Colonic mucosa (tissue), 4 donors: Measurements from ENCODE around the gene FSD1L. TPM values are rescaled to one million over a fixed set of nuclear protein-coding genes. Genes with fewer than 3 reads are reported as not detected.

ENCODE experiments used
- DNase-seq: peaks from one replicate; pipeline ENCODE4 v3.0.0-alpha.2; 2020
- H3K27ac ChIP-seq: fragments of 200-600 bp; one replicate; pipeline ENCODE4 v1.8.0; 2021
- H3K27me3 ChIP-seq: fragments of 200-600 bp; one replicate; pipeline ENCODE4 v1.8.0; 2021
- H3K36me3 ChIP-seq: fragments of 200-600 bp; one replicate; pipeline ENCODE4 v1.8.0; 2021
- H3K4me1 ChIP-seq: fragments of 200-600 bp; one replicate; pipeline ENCODE4 v1.8.0; 2021; ENCODE audit warnings: mild to moderate bottlenecking
- H3K4me3 ChIP-seq: fragments of 200-600 bp; one replicate; pipeline ENCODE4 v1.8.0; 2021
- H3K9ac ChIP-seq, 2 donors: one replicate each; pipeline ENCODE4 v1.7.0; 2013; ENCODE audit warnings: control low read depth in 2 of 2, low read depth in 2 of 2, low read length in 2 of 2
- H3K9me3 ChIP-seq: fragments of 200-600 bp; one replicate; pipeline ENCODE4 v1.8.0; 2021
- CTCF ChIP-seq: fragments of 200-600 bp; IDR thresholded peaks from one replicate; pipeline ENCODE4 v1.8.0; 2022; ENCODE audit warnings: antibody characterized with exemption, mild to moderate bottlenecking
- intact Hi-C: fragments of 100-400 bp; cut with DNase I; formaldehyde crosslinking; loops from one replicate; pipeline ENCODE4 v1.14.1; 2022
- total RNA-seq, 2 donors: library from RNA; stranded (reverse); fragmentation: NEBNext Ultra II Directional in 1 of 2; extraction: Animal tissue kit (Norgen Biotek cat#: 25700) in 1 of 2; gene quantifications; one replicate each; pipeline ENCODE4 v1.2.1, GENCODE V29; 2021
- donor health status: healthy.
- donor health status: DM: no; HTN: no; CAD: no.
- donor health status: DM: no; HTN: no; CAD: no.

The FSD1L gene
- total RNA-seq, 2 donors from 2014 or later, result 4.3 to 6.0 TPM

- H3K9me3 ChIP-seq, result no peaks in the 10 kb centered on the region
- H3K4me3 ChIP-seq, result no peak overlapping the region
- TF ChIP-seq CTCF, result no peak
- no peak overlapping the region for H3K27ac ChIP-seq
- intact Hi-C loops, result no loop called here
- H3K9ac ChIP-seq, result no peak overlapping the region
- DNase-seq, result no peak
- no peaks in the 10 kb centered on the region for H3K4me1 ChIP-seq
- no peaks in the 10 kb centered on the region for H3K36me3 ChIP-seq
- no peaks in the 10 kb centered on the region for H3K27me3 ChIP-seq
These were observed 8.1 kb downstream of the FSD1L start for GRCh38 chr9:105455836-105456475.

- Histone ChIP-seq H3K9me3 (no peaks in the 10 kb centered on the region), H3K27ac (no peak overlapping the region), H3K4me1 (no peaks in the 10 kb centered on the region), H3K9ac (no peak overlapping the region), H3K36me3 (no peaks in the 10 kb centered on the region), H3K4me3 (no peak overlapping the region), H3K27me3 (no peaks in the 10 kb centered on the region)
- intact Hi-C loops, result no loop called here
- no peak for DNase-seq
- no peak for TF ChIP-seq CTCF
These were observed 9.9 kb downstream of the FSD1L start for GRCh38 chr9:105457560-105458294.

GRCh38 chr9:105458404-105458803, 10.6 kb downstream of the FSD1L start:
- Histone ChIP-seq H3K36me3 (no peaks in the 10 kb centered on the region), H3K4me1 (no peaks in the 10 kb centered on the region), H3K9me3 (no peaks in the 10 kb centered on the region), H3K4me3 (no peak overlapping the region), H3K27ac (no peak overlapping the region), H3K9ac (no peak overlapping the region), H3K27me3 (no peaks in the 10 kb centered on the region)
- TF ChIP-seq CTCF, result no peak
- no peak for DNase-seq
- intact Hi-C loops, result no loop called here

GRCh38 chr9:105459336-105459735, 11.5 kb downstream of the FSD1L start:
- H3K4me3 ChIP-seq, result no peak overlapping the region
- DNase-seq, result no peak
- H3K27ac ChIP-seq, result no peak overlapping the region
- H3K9ac ChIP-seq, result no peak overlapping the region
- intact Hi-C loops, result no loop called here
- no peaks in the 10 kb centered on the region for H3K4me1 ChIP-seq
- no peaks in the 10 kb centered on the region for H3K9me3 ChIP-seq
- no peak for TF ChIP-seq CTCF
- H3K27me3 ChIP-seq, result no peaks in the 10 kb centered on the region
- no peaks in the 10 kb centered on the region for H3K36me3 ChIP-seq

GRCh38 chr9:105466898-105467455, 19.1 kb downstream of the FSD1L start:
- no peak for DNase-seq
- no peaks in the 10 kb centered on the region for H3K27me3 ChIP-seq
- H3K4me3 ChIP-seq, result no peak overlapping the region
- no peaks in the 10 kb centered on the region for H3K36me3 ChIP-seq
- no peaks in the 10 kb centered on the region for H3K9me3 ChIP-seq
- intact Hi-C loops, result no loop called here
- H3K27ac ChIP-seq, result no peak overlapping the region
- no peak for TF ChIP-seq CTCF
- H3K9ac ChIP-seq, result no peak overlapping the region
- H3K4me1 ChIP-seq, result no peaks in the 10 kb centered on the region
